CD4-positive, alpha-beta T cell (primary cell): ENCODE measurements around the gene KRT20. TPM values are rescaled to one million over a fixed set of nuclear protein-coding genes. Genes with fewer than 3 reads are reported as not detected.
"Not testable (repeated sequence)": the region's sequence is repeated elsewhere in the genome, so short reads cannot be mapped to it uniquely, and the experiment has no call there.

ENCODE experiments used
- ATAC-seq: fragments of 200-7000 bp; cut with Tn5 transposase; one replicate; pipeline ENCODE4 v1.10.0; 2022; ENCODE audit warnings: mild to moderate bottlenecking; ENCODE audit not compliant: poor library complexity
- CTCF ChIA-PET: fragments of 350-600 bp; sonication (Branson Sonifier 250); formaldehyde crosslinking; loops from one replicate; lab custom pipeline; 2021; ENCODE audit warnings: antibody characterized with exemption, inconsistent platforms; lab: Charles Lee
- POLR2A ChIA-PET: fragments of 350-600 bp; sonication (Branson Sonifier 250); formaldehyde crosslinking; loops from one replicate; lab custom pipeline; 2021; ENCODE audit warnings: antibody characterized with exemption, inconsistent platforms; lab: Charles Lee
- DNase-seq, 14 experiments: peaks; one replicate each; pipeline ENCODE4 v3.0.0-alpha.2; 2013 to 2020; ENCODE audit warnings: mixed read lengths in 2 of 14
- H3K27ac ChIP-seq, 2 donors: one replicate each; pipeline versions ENCODE4 v1.5.1 to v1.7.0; 2013; ENCODE audit warnings: low read length in 2 of 2, low read depth in 1 of 2, mild to moderate bottlenecking in 1 of 2
- H3K27me3 ChIP-seq, 2 experiments: 1 replicate in 1 of 2; 2 replicates in 1 of 2; pipeline versions ENCODE4 v1.6.1 to v1.7.0; 2013; ENCODE audit warnings: low read length in 2 of 2, control low read depth in 1 of 2, mild to moderate bottlenecking in 1 of 2, moderate library complexity in 1 of 2; ENCODE audit not compliant: insufficient read depth in 2 of 2, control insufficient read depth in 1 of 2
- H3K36me3 ChIP-seq: one replicate; pipeline ENCODE4 v1.6.1; 2013; ENCODE audit warnings: low read length, control low read depth; ENCODE audit not compliant: insufficient read depth
- H3K4me1 ChIP-seq: one replicate; pipeline ENCODE4 v1.6.1; 2013; ENCODE audit warnings: low read length, control low read depth; ENCODE audit not compliant: insufficient read depth
- H3K4me3 ChIP-seq: one replicate; pipeline ENCODE4 v1.5.1; 2013; ENCODE audit warnings: mild to moderate bottlenecking, low read length, moderate library complexity
- H3K9me3 ChIP-seq, 2 experiments: 1 replicate in 1 of 2; 2 replicates in 1 of 2; pipeline versions ENCODE4 v1.6.1 to v1.7.0; 2013; ENCODE audit warnings: low read length in 2 of 2, mild to moderate bottlenecking in 2 of 2, control low read depth in 1 of 2, moderate library complexity in 1 of 2; ENCODE audit not compliant: control insufficient read depth in 1 of 2, insufficient read depth in 1 of 2
- H3K27ac Mint-ChIP-seq: one replicate; pipeline ENCODE4 v1.8.0; 2020; ENCODE audit warnings: mixed read lengths
- H3K27me3 Mint-ChIP-seq: one replicate; pipeline ENCODE4 v1.8.0; 2021; ENCODE audit warnings: mixed read lengths
- H3K36me3 Mint-ChIP-seq: one replicate; pipeline ENCODE4 v1.8.0; 2021; ENCODE audit warnings: low read depth, mixed read lengths
- H3K4me1 Mint-ChIP-seq: one replicate; pipeline ENCODE4 v1.8.0; 2021; ENCODE audit warnings: low read depth, mixed read lengths
- H3K4me3 Mint-ChIP-seq: one replicate; pipeline ENCODE4 v1.8.0; 2020; ENCODE audit warnings: mild to moderate bottlenecking, mixed read lengths
- H3K9me3 Mint-ChIP-seq: one replicate; pipeline ENCODE4 v1.8.0; 2020; ENCODE audit warnings: mixed read lengths
- intact Hi-C, 2 experiments: fragments of 100-400 bp; cut with DNase I in 1 of 2; cut with micrococcal nuclease in 1 of 2; formaldehyde crosslinking; loops; one replicate each; pipeline versions ENCODE4 v1.15.1 to v1.9.0; 2023 to 2025; cut with DNase I, micrococcal nuclease
- total RNA-seq, 174 experiments: library from RNA in 2 of 174; stranded (reverse) in 2 of 174; gene quantifications; one replicate each; pipeline ENCODE4 v1.2.3 and lab custom pipeline; 2021 to 2026
- TF ChIP-seq, protein P1 (sequence below): fragments of 200-600 bp; IDR thresholded peaks from one replicate; pipeline ENCODE4 v1.8.0; 2022; ENCODE audit warnings: antibody characterized with exemption, mild to moderate bottlenecking

The KRT20 gene
- total RNA-seq, 2 experiments from 2014 or later, result not detected

DNA sequence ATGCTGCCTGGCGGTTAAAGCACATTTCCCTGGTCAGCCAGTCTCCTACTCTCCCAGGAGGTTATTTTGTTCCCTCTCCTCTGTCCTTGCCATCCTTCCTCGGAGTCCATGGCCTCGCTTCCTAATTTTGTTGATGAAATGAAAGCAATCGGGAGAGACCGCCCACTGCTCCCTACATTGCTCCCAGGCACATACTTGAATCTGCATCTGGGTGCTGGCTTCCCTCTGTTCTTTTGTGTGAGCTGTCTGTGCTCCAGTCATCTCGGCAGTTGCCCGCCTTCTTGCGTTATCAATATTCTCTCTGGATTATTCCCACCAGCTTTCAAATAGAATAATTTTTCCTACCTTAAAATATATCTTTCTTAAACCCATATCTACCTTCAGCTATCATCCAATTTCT is 41.3 kb upstream of the KRT20 start:
- intact Hi-C loops, result no loop called here
- H3K36me3 Mint-ChIP-seq, result no peaks in the 10 kb centered on the region

DNA sequence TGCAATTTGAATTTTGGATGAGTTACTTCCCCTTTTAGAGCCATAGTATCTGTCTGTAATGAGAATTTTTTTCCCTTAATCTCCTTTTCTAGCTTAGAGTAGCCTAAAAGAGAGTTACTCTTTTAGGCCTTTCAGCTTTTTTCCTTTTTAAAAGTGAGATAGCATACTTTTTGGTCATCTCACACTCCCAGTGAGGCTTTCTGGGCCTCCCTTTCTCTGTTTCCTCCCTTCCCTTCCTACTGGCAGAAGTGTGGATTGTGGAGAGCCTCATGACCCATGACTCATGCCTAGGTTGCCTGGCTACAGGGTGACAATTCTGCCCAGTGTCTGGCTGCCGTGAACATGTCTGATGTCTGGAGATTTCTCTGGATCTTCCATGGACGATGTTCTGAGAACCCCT is 37.2 kb upstream of the KRT20 start:
- ATAC-seq (no peak), DNase-seq (peak in 2 of 14 experiments; percentile 59 to 61)
- peaks cover 0 to 13% of the 10 kb centered on the region in 2 experiments for H3K27me3 ChIP-seq
- no peaks in the 10 kb centered on the region for H3K4me1 ChIP-seq
- peaks cover 17% of the 10 kb centered on the region for H3K27me3 Mint-ChIP-seq
- no peaks in the 10 kb centered on the region for H3K36me3 Mint-ChIP-seq
- ChIA-PET POLR2A (no interaction called here), CTCF (no interaction called here)
- H3K9me3 ChIP-seq, result no peaks in the 10 kb centered on the region
- no peaks in the 10 kb centered on the region for H3K9me3 Mint-ChIP-seq
- no peaks in the 10 kb centered on the region for H3K36me3 ChIP-seq
- peaks cover 13% of the 10 kb centered on the region for H3K4me1 Mint-ChIP-seq
- TF ChIP-seq, protein P1, sequence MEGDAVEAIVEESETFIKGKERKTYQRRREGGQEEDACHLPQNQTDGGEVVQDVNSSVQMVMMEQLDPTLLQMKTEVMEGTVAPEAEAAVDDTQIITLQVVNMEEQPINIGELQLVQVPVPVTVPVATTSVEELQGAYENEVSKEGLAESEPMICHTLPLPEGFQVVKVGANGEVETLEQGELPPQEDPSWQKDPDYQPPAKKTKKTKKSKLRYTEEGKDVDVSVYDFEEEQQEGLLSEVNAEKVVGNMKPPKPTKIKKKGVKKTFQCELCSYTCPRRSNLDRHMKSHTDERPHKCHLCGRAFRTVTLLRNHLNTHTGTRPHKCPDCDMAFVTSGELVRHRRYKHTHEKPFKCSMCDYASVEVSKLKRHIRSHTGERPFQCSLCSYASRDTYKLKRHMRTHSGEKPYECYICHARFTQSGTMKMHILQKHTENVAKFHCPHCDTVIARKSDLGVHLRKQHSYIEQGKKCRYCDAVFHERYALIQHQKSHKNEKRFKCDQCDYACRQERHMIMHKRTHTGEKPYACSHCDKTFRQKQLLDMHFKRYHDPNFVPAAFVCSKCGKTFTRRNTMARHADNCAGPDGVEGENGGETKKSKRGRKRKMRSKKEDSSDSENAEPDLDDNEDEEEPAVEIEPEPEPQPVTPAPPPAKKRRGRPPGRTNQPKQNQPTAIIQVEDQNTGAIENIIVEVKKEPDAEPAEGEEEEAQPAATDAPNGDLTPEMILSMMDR, result no peak
- H3K4me3 ChIP-seq, result no peak overlapping the region
- no peak overlapping the region for H3K27ac Mint-ChIP-seq
- no peak overlapping the region for H3K27ac ChIP-seq
- no peak overlapping the region for H3K4me3 Mint-ChIP-seq
- intact Hi-C loops, result no loop called here

More for the DNA sequence above, 41.3 kb upstream of the KRT20 start:
- ChIA-PET POLR2A (no interaction called here), CTCF (no interaction called here)
- Histone ChIP-seq H3K4me3 (no peak overlapping the region), H3K27ac (no peak overlapping the region), H3K36me3 (no peaks in the 10 kb centered on the region), H3K27me3 (peaks cover 0 to 13% of the 10 kb centered on the region in 2 experiments), H3K9me3 (no peaks in the 10 kb centered on the region), H3K4me1 (no peaks in the 10 kb centered on the region)
- H3K9me3 Mint-ChIP-seq, result no peaks in the 10 kb centered on the region
- DNase-seq (no peak), ATAC-seq (no peak)
- H3K4me3 Mint-ChIP-seq, result no peak overlapping the region
- peaks cover 29% of the 10 kb centered on the region for H3K27me3 Mint-ChIP-seq
- TF ChIP-seq, protein P1, result no peak
- peaks cover 7% of the 10 kb centered on the region for H3K4me1 Mint-ChIP-seq
- H3K27ac Mint-ChIP-seq, result no peak overlapping the region

DNA sequence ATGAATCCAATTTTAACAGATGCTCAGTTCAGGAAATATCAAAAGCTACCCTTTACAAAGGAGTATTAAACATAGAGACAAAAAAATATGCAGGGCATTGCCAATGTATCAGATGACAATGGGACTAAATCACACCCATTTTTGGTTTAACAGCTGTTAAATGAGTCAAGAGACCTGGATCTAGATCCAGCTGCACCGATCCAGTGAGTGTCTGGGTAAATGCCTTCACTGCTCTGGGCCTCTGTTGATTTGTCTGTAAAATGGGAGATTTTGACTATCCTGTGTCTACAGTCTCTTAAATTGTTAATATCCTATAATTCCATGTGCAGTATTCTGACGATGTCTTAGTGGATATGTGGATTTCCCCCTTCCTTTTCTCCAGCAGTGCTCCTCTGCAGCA is 36.0 kb upstream of the KRT20 start:
- H3K4me3 Mint-ChIP-seq, result no peak overlapping the region
- POLR2A ChIA-PET, result no interaction called here
- CTCF ChIA-PET, result interaction anchor here (0.7 kb wide), 1 partner anchor 10 kb away, joined by 3 read pairs; no protein-coding TSS in a partner anchor
- H3K27ac ChIP-seq, result no peak overlapping the region
- H3K4me1 Mint-ChIP-seq, result peaks cover 13% of the 10 kb centered on the region
- H3K27me3 Mint-ChIP-seq, result peaks cover 5% of the 10 kb centered on the region
- no peaks in the 10 kb centered on the region for H3K36me3 ChIP-seq
- H3K36me3 Mint-ChIP-seq, result no peaks in the 10 kb centered on the region
- no peak for DNase-seq
- intact Hi-C loops, result no loop called here
- TF ChIP-seq, protein P1, result no peak
- no peaks in the 10 kb centered on the region for H3K4me1 ChIP-seq
- H3K27me3 ChIP-seq, result peaks cover 0 to 3% of the 10 kb centered on the region in 2 experiments
- H3K4me3 ChIP-seq, result no peak overlapping the region
- H3K9me3 Mint-ChIP-seq, result no peaks in the 10 kb centered on the region
- H3K9me3 ChIP-seq, result no peaks in the 10 kb centered on the region
- no peak for ATAC-seq
- H3K27ac Mint-ChIP-seq, result no peak overlapping the region

DNA sequence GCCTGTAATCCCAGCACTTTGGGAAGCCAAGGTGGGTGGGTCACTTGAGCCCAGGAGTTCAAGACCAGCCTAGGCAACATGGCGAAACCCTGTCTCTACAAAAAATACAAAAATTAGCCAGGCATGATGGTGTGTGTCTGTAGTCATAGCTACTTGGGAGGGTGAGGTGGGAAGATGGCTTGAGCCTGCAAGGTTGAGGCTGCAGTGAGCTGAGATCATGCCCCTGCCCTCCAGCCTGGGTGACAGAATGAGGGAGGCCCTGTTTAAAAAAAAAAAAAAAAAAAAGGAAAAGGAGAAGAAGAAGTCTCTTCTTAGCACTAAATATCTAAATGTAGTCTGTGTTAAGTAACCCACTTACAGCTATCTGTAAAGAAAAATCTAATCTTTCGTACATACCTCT is 32.1 kb upstream of the KRT20 start:
- intact Hi-C loops, DNase-seq, H3K9me3 Mint-ChIP-seq, H3K27me3 Mint-ChIP-seq, H3K4me3 Mint-ChIP-seq, H3K36me3 ChIP-seq, ATAC-seq, H3K9me3 ChIP-seq, H3K27ac ChIP-seq, H3K36me3 Mint-ChIP-seq, H3K4me1 ChIP-seq, H3K4me3 ChIP-seq, POLR2A ChIA-PET, H3K27me3 ChIP-seq, H3K27ac Mint-ChIP-seq: not testable (repeated sequence)
- peaks cover 11% of the 10 kb centered on the region for H3K4me1 Mint-ChIP-seq
- CTCF ChIA-PET, result interaction anchor here (2.6 kb wide), 1 partner anchor 632 kb away, joined by 7 read pairs; no protein-coding TSS in a partner anchor
